ENCODE results near the gene RPS3A. TPM values are rescaled to one million over a fixed set of nuclear protein-coding genes. Genes with fewer than 3 reads are reported as not detected.

RPS3A gene
- total and polyA plus RNA-seq, 9 of the 15 experiments (the other 6 are each of a cell fraction or from before 2014, with no cell fraction given), result 2,102 to 5,488 (median 3,554) TPM

- Histone ChIP-seq H2AFZ (ENCODE audit: low read depth, low read length) (no peak overlapping the region), H3K27me3 (ENCODE audit: control insufficient read depth in 2 of 2, insufficient read depth in 2 of 2, low read length in 2 of 2) (no peaks in the 10 kb centered on the region), H3K36me3 (ENCODE audit: control insufficient read depth, insufficient read depth, low read length) (peaks cover 72% of the 10 kb centered on the region), H3K79me2 (ENCODE audit: control insufficient read depth, insufficient read depth, low read length) (peaks cover 21% of the 10 kb centered on the region), H3K9ac (ENCODE audit: insufficient read depth in 1 of 2, low read depth in 2 of 2, low read length in 2 of 2) (no peak overlapping the region), H3K4me1 (replicated peaks in 1 of 2; ENCODE audit: control insufficient read depth in 2 of 2, insufficient read depth in 2 of 2, low read length in 2 of 2) (no peaks in the 10 kb centered on the region), H3K9me1 (ENCODE audit: control insufficient read depth, insufficient read depth, low read length) (no peaks in the 10 kb centered on the region), H3K27ac (ENCODE audit: extremely low read depth, low read depth, low read length) (no peak overlapping the region), H3K9me3 (replicated peaks; ENCODE audit: control insufficient read depth, insufficient read depth, low read depth, low read length) (no peaks in the 10 kb centered on the region), H3K4me2 (ENCODE audit: insufficient read depth, low read length) (no peak overlapping the region), H4K20me1 (replicated peaks; ENCODE audit: control insufficient read depth, insufficient read depth, low read length) (no peaks in the 10 kb centered on the region; the same call in 1 of the 2 replicates), H3K4me3 (no peak overlapping the region)
- TF ChIP-seq NRF1 (conservative IDR thresholded peaks at IDR 0.05 in 1 of 2, IDR thresholded peaks at IDR 0.05 in 1 of 2) (no peak), POLR2AphosphoS5 (IDR thresholded peaks at IDR 0.05; ENCODE audit: control insufficient read depth, insufficient read depth, low read depth, low read length) (peak; percentile 13; the same call in 1 of the 2 replicates), ZNF121 (CRISPR knock-in tag; conservative IDR thresholded peaks at IDR 0.05) (peak; percentile 42), FOXJ3 (CRISPR knock-in tag; IDR thresholded peaks at IDR 0.05) (no peak), HLTF (IDR thresholded peaks at IDR 0.05) (no peak), WHSC1 (IDR thresholded peaks at IDR 0.05; ENCODE audit: low read length) (no peak)
- TF ChIP-seq, protein P1, sequence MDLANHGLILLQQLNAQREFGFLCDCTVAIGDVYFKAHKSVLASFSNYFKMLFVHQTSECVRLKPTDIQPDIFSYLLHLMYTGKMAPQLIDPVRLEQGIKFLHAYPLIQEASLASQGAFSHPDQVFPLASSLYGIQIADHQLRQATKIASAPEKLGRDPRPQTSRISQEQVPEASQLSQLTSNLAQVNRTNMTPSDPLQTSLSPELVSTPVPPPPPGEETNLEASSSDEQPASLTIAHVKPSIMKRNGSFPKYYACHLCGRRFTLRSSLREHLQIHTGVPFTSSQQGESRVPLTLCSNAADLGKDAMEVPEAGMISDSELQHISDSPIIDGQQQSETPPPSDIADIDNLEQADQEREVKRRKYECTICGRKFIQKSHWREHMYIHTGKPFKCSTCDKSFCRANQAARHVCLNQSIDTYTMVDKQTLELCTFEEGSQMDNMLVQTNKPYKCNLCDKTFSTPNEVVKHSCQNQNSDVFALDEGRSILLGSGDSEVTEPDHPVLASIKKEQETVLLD (IDR thresholded peaks at IDR 0.05), result no peak
- FAIRE-seq (no peak), ATAC-seq (no peak; the same call in 2 of the 3 replicates), DNase-seq (ENCODE audit: extremely low read depth in 1 of 4, low spot score in 3 of 4) (no peak)
- intact Hi-C loops (cut with micrococcal nuclease), result no loop called here
- ChIA-PET CTCF (ENCODE audit: low intra/inter-chr PET ratio) (no interaction called here), POLR2A (no interaction called here)
- BruUV-seq (replicated peaks), result no TSS peak
- 86% methylated on average over 3 of the region's 3 CpGs for WGBS (ENCODE audit: insufficient coverage, low coverage, missing lambda C conversion rate)
- in situ Hi-C loops (cut with MboI), result no loop called here
Observed at GRCh38 chr4:151107063-151107462, 7.6 kb downstream of the RPS3A start.
